KMS-11 (cell line): ENCODE results near the gene UQCC2.

Experiments
- H2AFZ ChIP-seq: fragments of 200-600 bp; sonication (generic); 2 replicates; pipeline ENCODE4 v1.6.1; 2016; ENCODE audit warnings: antibody characterized with exemption, mixed run types, low read depth
- H3K27ac ChIP-seq: fragments of 200-600 bp; sonication (generic); 2 replicates; pipeline ENCODE4 v1.6.1; 2016; ENCODE audit warnings: mild to moderate bottlenecking, mixed run types
- H3K27me3 ChIP-seq: fragments of 200-600 bp; sonication (generic); 2 replicates; pipeline ENCODE4 v1.6.1; 2017; ENCODE audit warnings: mild to moderate bottlenecking, low read depth, mixed run types, moderate library complexity; ENCODE audit not compliant: insufficient read depth
- H3K36me3 ChIP-seq: fragments of 200-600 bp; sonication (generic); 2 replicates; pipeline ENCODE4 v1.6.1; 2017; ENCODE audit warnings: mild to moderate bottlenecking, mixed run types; ENCODE audit not compliant: insufficient read depth
- H3K4me1 ChIP-seq: fragments of 200-600 bp; sonication (generic); 2 replicates; pipeline ENCODE4 v1.6.1; 2016; ENCODE audit warnings: mild to moderate bottlenecking, low read depth, mixed run types; ENCODE audit not compliant: poor library complexity, severe bottlenecking
- H3K4me2 ChIP-seq: fragments of 200-600 bp; sonication (generic); 2 replicates; pipeline ENCODE4 v1.7.0; 2016; ENCODE audit warnings: mild to moderate bottlenecking, mixed run types
- H3K4me3 ChIP-seq: fragments of 200-600 bp; sonication (generic); IDR thresholded peaks from 2 replicates; pipeline ENCODE4 v1.6.1; 2017; ENCODE audit warnings: low read depth, low read length, mixed read lengths; ENCODE audit not compliant: insufficient read depth
- H3K79me2 ChIP-seq: fragments of 200-600 bp; sonication (generic); 2 replicates; pipeline ENCODE4 v1.6.1; 2016; ENCODE audit warnings: low read depth, mixed run types; ENCODE audit not compliant: insufficient read depth
- H3K9ac ChIP-seq: fragments of 200-600 bp; sonication (generic); 2 replicates; pipeline ENCODE4 v1.6.1; 2016; ENCODE audit warnings: mild to moderate bottlenecking, mixed run types
- H4K20me1 ChIP-seq: fragments of 200-600 bp; sonication (generic); 2 replicates; pipeline ENCODE4 v1.6.1; 2016; ENCODE audit warnings: mild to moderate bottlenecking, mixed run types; ENCODE audit not compliant: insufficient read depth
- TF ChIP-seq, protein P1 (sequence below): fragments of 200-600 bp; sonication (generic); conservative IDR thresholded peaks from 2 replicates; pipeline ENCODE4 v1.6.1; 2017; ENCODE audit warnings: low read depth, mild to moderate bottlenecking, antibody characterized with exemption, low read length, moderate library complexity, mixed read lengths

UQCC2 gene

DNA sequence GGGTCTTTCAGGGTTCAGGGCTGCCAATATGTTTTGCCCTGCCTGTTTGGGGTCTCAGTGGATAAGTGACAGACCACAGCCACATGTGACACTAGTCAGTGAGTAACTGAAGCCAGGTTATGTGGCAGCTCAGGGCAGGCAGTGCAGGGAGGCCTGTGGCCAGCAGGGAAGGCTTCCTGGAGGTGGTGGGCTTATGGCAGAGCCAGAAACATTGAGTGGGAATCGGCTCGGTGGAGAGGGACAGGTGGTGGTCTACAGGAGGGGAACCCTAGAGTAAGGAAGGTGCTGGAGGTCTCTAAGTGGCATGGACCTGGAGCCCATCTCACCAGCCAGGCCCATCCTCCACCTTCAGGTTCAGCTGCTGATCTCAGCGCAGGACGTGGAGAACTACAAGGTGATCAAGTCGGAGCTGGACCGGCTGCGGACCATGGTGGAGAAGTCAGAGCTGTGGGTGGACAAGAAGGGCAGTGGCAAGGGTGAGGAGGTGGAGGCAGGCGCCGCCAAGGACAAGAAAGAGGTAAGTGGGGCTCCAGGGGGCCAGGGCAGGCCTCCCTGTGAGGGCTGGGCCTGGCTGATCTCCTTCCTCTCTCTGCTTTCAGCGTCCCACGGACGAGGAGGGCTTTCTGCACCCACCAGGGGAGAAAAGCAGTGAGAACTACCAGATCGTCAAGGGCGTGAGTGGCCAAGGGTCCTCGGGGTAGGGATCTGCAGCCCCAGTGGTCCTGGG is 34.9 kb downstream of the UQCC2 start:
- Histone ChIP-seq H3K9ac (no peak overlapping the region), H3K27ac (no peak overlapping the region), H3K4me2 (no peak overlapping the region), H3K4me3 (no peak overlapping the region), H4K20me1 (no peaks in the 10 kb centered on the region), H3K27me3 (no peaks in the 10 kb centered on the region), H3K36me3 (no peaks in the 10 kb centered on the region), H3K79me2 (no peaks in the 10 kb centered on the region), H2AFZ (no peak overlapping the region), H3K4me1 (no peaks in the 10 kb centered on the region)
- TF ChIP-seq, protein P1, sequence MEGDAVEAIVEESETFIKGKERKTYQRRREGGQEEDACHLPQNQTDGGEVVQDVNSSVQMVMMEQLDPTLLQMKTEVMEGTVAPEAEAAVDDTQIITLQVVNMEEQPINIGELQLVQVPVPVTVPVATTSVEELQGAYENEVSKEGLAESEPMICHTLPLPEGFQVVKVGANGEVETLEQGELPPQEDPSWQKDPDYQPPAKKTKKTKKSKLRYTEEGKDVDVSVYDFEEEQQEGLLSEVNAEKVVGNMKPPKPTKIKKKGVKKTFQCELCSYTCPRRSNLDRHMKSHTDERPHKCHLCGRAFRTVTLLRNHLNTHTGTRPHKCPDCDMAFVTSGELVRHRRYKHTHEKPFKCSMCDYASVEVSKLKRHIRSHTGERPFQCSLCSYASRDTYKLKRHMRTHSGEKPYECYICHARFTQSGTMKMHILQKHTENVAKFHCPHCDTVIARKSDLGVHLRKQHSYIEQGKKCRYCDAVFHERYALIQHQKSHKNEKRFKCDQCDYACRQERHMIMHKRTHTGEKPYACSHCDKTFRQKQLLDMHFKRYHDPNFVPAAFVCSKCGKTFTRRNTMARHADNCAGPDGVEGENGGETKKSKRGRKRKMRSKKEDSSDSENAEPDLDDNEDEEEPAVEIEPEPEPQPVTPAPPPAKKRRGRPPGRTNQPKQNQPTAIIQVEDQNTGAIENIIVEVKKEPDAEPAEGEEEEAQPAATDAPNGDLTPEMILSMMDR: no peak

DNA sequence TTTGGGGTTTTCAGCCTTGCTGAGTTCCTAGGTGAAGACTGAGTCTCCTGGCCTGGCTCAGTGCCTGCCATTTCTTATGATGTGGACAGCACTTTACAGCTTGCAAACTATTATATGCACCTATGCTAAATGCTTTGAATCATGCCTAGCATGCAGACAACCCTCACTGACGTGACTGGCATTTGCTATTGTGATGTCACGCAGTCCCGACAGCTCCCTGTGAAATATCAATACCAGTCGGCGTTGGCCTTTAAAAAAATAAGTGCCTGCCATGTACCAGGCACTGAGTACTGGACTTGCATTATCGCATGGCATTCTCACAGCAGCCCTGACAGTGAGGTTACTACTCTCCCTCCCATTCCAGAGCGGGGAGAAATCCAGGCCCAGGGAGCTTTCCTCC is 35.5 kb downstream of the UQCC2 start:
- Histone ChIP-seq H3K79me2 (no peaks in the 10 kb centered on the region), H3K27ac (no peak overlapping the region), H3K9ac (no peak overlapping the region), H3K4me2 (no peak overlapping the region), H3K36me3 (no peaks in the 10 kb centered on the region), H3K4me1 (no peaks in the 10 kb centered on the region), H3K4me3 (no peak overlapping the region), H4K20me1 (no peaks in the 10 kb centered on the region), H3K27me3 (no peaks in the 10 kb centered on the region), H2AFZ (no peak overlapping the region)
- TF ChIP-seq, protein P1: no peak

DNA sequence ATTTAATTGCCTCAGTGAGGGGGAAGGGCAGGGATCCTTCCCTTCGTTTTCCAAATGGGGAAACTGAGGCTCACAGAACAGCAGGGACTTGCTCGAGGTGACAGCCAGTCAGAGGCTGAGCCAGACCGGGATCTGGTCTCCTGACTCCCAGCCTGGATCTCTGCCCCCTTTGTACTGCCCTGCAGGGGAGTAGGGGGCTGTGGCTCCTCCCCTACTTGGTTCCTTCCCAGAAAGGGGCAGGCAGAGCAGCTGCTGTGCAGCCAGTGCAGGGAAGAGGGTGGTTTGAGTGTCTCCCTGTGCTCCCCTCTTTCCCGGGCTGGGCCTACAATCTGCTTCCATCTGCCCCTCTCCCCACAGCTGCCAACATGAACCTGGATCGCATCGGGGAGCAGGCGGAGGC is 37.6 kb downstream of the UQCC2 start:
- no peaks in the 10 kb centered on the region for H3K36me3 ChIP-seq
- no peaks in the 10 kb centered on the region for H3K79me2 ChIP-seq
- no peak overlapping the region for H3K9ac ChIP-seq
- H4K20me1 ChIP-seq: no peaks in the 10 kb centered on the region
- no peak overlapping the region for H2AFZ ChIP-seq
- H3K4me1 ChIP-seq: no peaks in the 10 kb centered on the region
- no peak overlapping the region for H3K4me2 ChIP-seq
- H3K27me3 ChIP-seq: no peaks in the 10 kb centered on the region
- no peak overlapping the region for H3K27ac ChIP-seq
- H3K4me3 ChIP-seq: no peak overlapping the region
- TF ChIP-seq, protein P1: no peak

DNA sequence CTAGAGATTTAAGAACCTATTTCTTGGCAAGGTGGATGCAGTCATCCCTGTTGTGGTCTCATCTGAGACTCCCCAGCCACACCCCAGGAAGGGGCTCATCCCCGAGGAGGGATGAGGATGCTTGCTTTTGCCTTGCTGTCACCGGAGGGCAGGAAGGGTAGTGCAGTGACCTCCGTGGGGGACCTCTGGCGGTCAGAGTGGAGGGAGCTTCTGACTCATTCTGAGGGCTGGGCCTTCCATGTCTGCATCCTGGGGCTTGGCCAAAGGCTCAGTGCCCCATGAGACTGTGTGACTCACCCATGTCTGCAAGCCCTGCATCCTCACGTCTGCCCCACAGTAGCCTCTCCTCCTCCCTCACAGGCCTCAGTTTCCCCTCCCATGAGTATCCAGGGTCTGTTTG is 38.7 kb downstream of the UQCC2 start:
- no peak overlapping the region for H2AFZ ChIP-seq
- H3K4me3 ChIP-seq: no peak overlapping the region
- no peaks in the 10 kb centered on the region for H3K4me1 ChIP-seq
- TF ChIP-seq, protein P1: no peak
- no peak overlapping the region for H3K4me2 ChIP-seq
- H3K79me2 ChIP-seq: no peaks in the 10 kb centered on the region
- no peaks in the 10 kb centered on the region for H4K20me1 ChIP-seq
- H3K27ac ChIP-seq: no peak overlapping the region
- no peaks in the 10 kb centered on the region for H3K27me3 ChIP-seq
- no peaks in the 10 kb centered on the region for H3K36me3 ChIP-seq
- no peak overlapping the region for H3K9ac ChIP-seq
